H1 (cell line): ENCODE data around the gene NFIX. TPM values are rescaled to one million over a fixed set of nuclear protein-coding genes. Genes with fewer than 3 reads are reported as not detected.

Source experiments
- NANOG ChIP-seq: IDR thresholded peaks from 2 replicates; pipeline ENCODE4 v1.6.1; 2011; ENCODE audit warnings: low read length, low read depth, mild to moderate bottlenecking, inconsistent platforms; ENCODE audit not compliant: insufficient read depth, poor library complexity, severe bottlenecking
- TAF7 ChIP-seq: optimal IDR thresholded peaks from 2 replicates; pipeline ENCODE3; 2011; ENCODE audit warnings: low read depth, mild to moderate bottlenecking, inconsistent platforms, low read length, moderate library complexity, borderline replicate concordance
- polyA plus RNA-seq, 7 experiments: library from polyadenylated mRNA; depleted of rRNA in 3 of 7; stranded (reverse) in 5 of 7; unstranded in 2 of 7; fragments of >200 nt in 5 of 7; fragments of 200-250 nt in 2 of 7; gene quantifications; 1 replicate in 5 of 7; 2 replicates in 1 of 7; 4 replicates in 1 of 7; pipeline versions ENCODE4 v1.2.1 to v1.2.3, GENCODE V29; 2011 to 2013; ENCODE audit warnings: missing spikeins in 2 of 7, mixed read lengths in 2 of 7
- total RNA-seq: library from RNA; stranded (reverse); fragmentation: NEBNext Ultra II Directional; extraction: Animal tissue kit (Norgen Biotek cat#: 25700); gene quantifications from 2 replicates; pipeline ENCODE4 v1.2.1, GENCODE V29; 2021
- TF ChIP-seq, protein P1 (sequence below), 3 experiments: IDR thresholded peaks; 1 replicate in 2 of 3; 2 replicates in 1 of 3; pipeline versions ENCODE4 v1.5.1 to v1.6.1; 2011; ENCODE audit warnings: low read length in 3 of 3, mild to moderate bottlenecking in 3 of 3, inconsistent platforms in 2 of 3, low read depth in 1 of 3, moderate library complexity in 1 of 3; ENCODE audit not compliant: insufficient read depth in 1 of 3; ENCODE audit errors: control extremely low read depth in 1 of 3

NFIX gene
- total and polyA plus RNA-seq, 2 of the 8 experiments (the other 6 are each of a cell fraction or from before 2014, with no cell fraction given), result 0.03 to 0.20 TPM

GRCh38 chr19:13082192-13083007, 87.1 kb downstream of the NFIX start (continued):
- TF ChIP-seq, protein P1, sequence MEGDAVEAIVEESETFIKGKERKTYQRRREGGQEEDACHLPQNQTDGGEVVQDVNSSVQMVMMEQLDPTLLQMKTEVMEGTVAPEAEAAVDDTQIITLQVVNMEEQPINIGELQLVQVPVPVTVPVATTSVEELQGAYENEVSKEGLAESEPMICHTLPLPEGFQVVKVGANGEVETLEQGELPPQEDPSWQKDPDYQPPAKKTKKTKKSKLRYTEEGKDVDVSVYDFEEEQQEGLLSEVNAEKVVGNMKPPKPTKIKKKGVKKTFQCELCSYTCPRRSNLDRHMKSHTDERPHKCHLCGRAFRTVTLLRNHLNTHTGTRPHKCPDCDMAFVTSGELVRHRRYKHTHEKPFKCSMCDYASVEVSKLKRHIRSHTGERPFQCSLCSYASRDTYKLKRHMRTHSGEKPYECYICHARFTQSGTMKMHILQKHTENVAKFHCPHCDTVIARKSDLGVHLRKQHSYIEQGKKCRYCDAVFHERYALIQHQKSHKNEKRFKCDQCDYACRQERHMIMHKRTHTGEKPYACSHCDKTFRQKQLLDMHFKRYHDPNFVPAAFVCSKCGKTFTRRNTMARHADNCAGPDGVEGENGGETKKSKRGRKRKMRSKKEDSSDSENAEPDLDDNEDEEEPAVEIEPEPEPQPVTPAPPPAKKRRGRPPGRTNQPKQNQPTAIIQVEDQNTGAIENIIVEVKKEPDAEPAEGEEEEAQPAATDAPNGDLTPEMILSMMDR (IDR thresholded peaks at IDR 0.05; ENCODE audit: control extremely low read depth in 1 of 3, insufficient read depth in 1 of 3, low read depth in 1 of 3, low read length in 3 of 3), result peak; percentile 22 to 42 (median 36); a peak in 3 of 4 replicates
- TF ChIP-seq NANOG, result no peak
- TF ChIP-seq TAF7, result no peak
